IMR-90 (cell line): ENCODE results near the gene TMCO2. TPM values are rescaled to one million over a fixed set of nuclear protein-coding genes. Genes with fewer than 3 reads are reported as not detected.
A peak's percentile ranks its signal among the peaks of the same experiment; 100 is the strongest.

ENCODE experiments used
- ATAC-seq: fragments of 200-7000 bp; cut with Tn5 transposase; 2 replicates; pipeline ENCODE4 v1.9.1; 2020; ENCODE audit warnings: low read depth, mild to moderate bottlenecking, moderate library complexity
- BruUV-seq: library from RNA; stranded (reverse); fragments of 400-500 nt; replicated peaks from 2 replicates; lab custom pipeline; 2021; lab: Mats Ljungman, UMichigan
- CTCF ChIA-PET: fragments of 300-600 bp; formaldehyde crosslinking; extraction: SDS; loops from one replicate; lab custom pipeline; 2021; ENCODE audit warnings: antibody characterized with exemption; lab: Yijun Ruan, JAX
- POLR2A ChIA-PET: fragments of 300-600 bp; sonication (Branson Sonifier 250); formaldehyde crosslinking; loops from one replicate; lab custom pipeline; 2022; ENCODE audit warnings: antibody characterized with exemption; ENCODE audit not compliant: unreplicated experiment; lab: Charles Lee
- DNase-seq: peaks from one replicate; pipeline ENCODE4 v3.0.0; 2013
- H2AFZ ChIP-seq: replicated peaks from 2 replicates; pipeline ENCODE3; 2013; ENCODE audit warnings: low read length, mild to moderate bottlenecking; ENCODE audit not compliant: poor library complexity
- H2AK5ac ChIP-seq: 2 replicates; pipeline ENCODE4 v1.6.1; 2013; ENCODE audit warnings: low read depth, low read length, inconsistent platforms
- H2AK9ac ChIP-seq: replicated peaks from 2 replicates; pipeline ENCODE3; 2013; ENCODE audit warnings: mild to moderate bottlenecking, low read depth, low read length, moderate library complexity; ENCODE audit not compliant: poor library complexity
- H2BK120ac ChIP-seq: 2 replicates; pipeline ENCODE4 v1.6.1; 2013; ENCODE audit warnings: low read depth, low read length, inconsistent platforms
- H2BK15ac ChIP-seq: 3 replicates; pipeline ENCODE4 v1.6.1; 2013; ENCODE audit warnings: low read depth, low read length, inconsistent platforms
- H2BK20ac ChIP-seq: 2 replicates; pipeline ENCODE4 v1.6.1; 2013; ENCODE audit warnings: low read depth, mild to moderate bottlenecking, inconsistent platforms, low read length, moderate library complexity
- H2BK5ac ChIP-seq: 2 replicates; pipeline ENCODE4 v1.6.1; 2013; ENCODE audit warnings: mild to moderate bottlenecking, low read depth, low read length, inconsistent platforms; ENCODE audit not compliant: poor library complexity, severe bottlenecking
- H3K14ac ChIP-seq: replicated peaks from 2 replicates; pipeline ENCODE4 v1.6.1; 2013; ENCODE audit warnings: low read depth, low read length, inconsistent platforms
- H3K18ac ChIP-seq: 2 replicates; pipeline ENCODE4 v1.6.1; 2013; ENCODE audit warnings: low read depth, low read length, control low read depth
- H3K23ac ChIP-seq: 2 replicates; pipeline ENCODE4 v1.6.1; 2013; ENCODE audit warnings: low read depth, low read length, inconsistent platforms
- H3K27ac ChIP-seq: 2 replicates; pipeline ENCODE4 v1.5.1; 2013; ENCODE audit warnings: mild to moderate bottlenecking, control low read depth, low read length; ENCODE audit not compliant: insufficient read depth
- H3K27me3 ChIP-seq: 2 replicates; pipeline ENCODE4 v1.6.1; 2013; ENCODE audit warnings: low read length; ENCODE audit not compliant: control insufficient read depth, insufficient read depth
- H3K36me3 ChIP-seq: 2 replicates; pipeline ENCODE4 v1.6.1; 2013; ENCODE audit warnings: low read length, mixed read lengths; ENCODE audit not compliant: control insufficient read depth, insufficient read depth
- H3K4ac ChIP-seq: 2 replicates; pipeline ENCODE4 v1.6.1; 2013; ENCODE audit warnings: low read depth, low read length, inconsistent platforms
- H3K4me1 ChIP-seq: 2 replicates; pipeline ENCODE4 v1.6.1; 2013; ENCODE audit warnings: low read length, mixed read lengths; ENCODE audit not compliant: control insufficient read depth, insufficient read depth
- H3K4me2 ChIP-seq: 2 replicates; pipeline ENCODE4 v1.6.1; 2013; ENCODE audit warnings: low read depth, mild to moderate bottlenecking, control low read depth, low read length, moderate library complexity
- H3K4me3 ChIP-seq: 2 replicates; pipeline ENCODE4 v1.5.1; 2013; ENCODE audit warnings: low read depth, mild to moderate bottlenecking, control low read depth, low read length, moderate library complexity; ENCODE audit not compliant: insufficient read depth
- H3K56ac ChIP-seq: 2 replicates; pipeline ENCODE4 v1.6.1; 2013; ENCODE audit warnings: low read length, inconsistent platforms; ENCODE audit not compliant: insufficient read depth; ENCODE audit errors: extremely low read depth
- H3K79me1 ChIP-seq, 2 experiments: 2 replicates each; pipeline ENCODE4 v1.6.1; 2013; ENCODE audit warnings: low read length in 2 of 2, inconsistent platforms in 1 of 2, low read depth in 1 of 2
- H3K9ac ChIP-seq: 2 replicates; pipeline ENCODE4 v1.6.1; 2013; ENCODE audit warnings: low read depth, low read length, control low read depth
- H3K9me1 ChIP-seq: 2 replicates; pipeline ENCODE4 v1.6.1; 2013; ENCODE audit warnings: low read length, inconsistent platforms; ENCODE audit not compliant: insufficient read depth
- H3K9me3 ChIP-seq: 2 replicates; pipeline ENCODE4 v1.6.1; 2013; ENCODE audit warnings: low read length; ENCODE audit not compliant: control insufficient read depth, insufficient read depth
- H4K20me1 ChIP-seq: 2 replicates; pipeline ENCODE4 v1.6.1; 2013; ENCODE audit warnings: low read length, inconsistent platforms; ENCODE audit not compliant: insufficient read depth
- H4K5ac ChIP-seq: 2 replicates; pipeline ENCODE4 v1.6.1; 2013; ENCODE audit warnings: mild to moderate bottlenecking, low read depth, low read length, control low read depth
- H4K8ac ChIP-seq, 2 experiments: 2 replicates each; pipeline ENCODE4 v1.6.1; 2013; ENCODE audit warnings: low read depth in 2 of 2, low read length in 2 of 2, control low read depth in 1 of 2, inconsistent platforms in 1 of 2
- H4K91ac ChIP-seq: 2 replicates; pipeline ENCODE4 v1.6.1; 2013; ENCODE audit warnings: low read depth, low read length, inconsistent platforms; ENCODE audit not compliant: insufficient read depth
- BHLHE40 ChIP-seq: fragments of 150-350 bp; IDR thresholded peaks from 2 replicates; pipeline ENCODE4 v1.6.1; 2016; ENCODE audit warnings: mild to moderate bottlenecking, low read depth, low read length
- POLR2A ChIP-seq: IDR thresholded peaks from 2 replicates; pipeline ENCODE4 v1.6.1; 2012; ENCODE audit warnings: mild to moderate bottlenecking, low read depth, low read length
- SMC3 ChIP-seq: fragments of 150-350 bp; IDR thresholded peaks from 2 replicates; pipeline ENCODE4 v1.6.1; 2016; ENCODE audit warnings: low read depth, mild to moderate bottlenecking, antibody characterized with exemption, low read length, moderate library complexity
- WGBS, 2 experiments: methylation state at CpG; one replicate each; pipeline versions ENCODE4 v1.1.5 to v1.1.7; 2013; ENCODE audit warnings: missing lambda C conversion rate in 2 of 2; ENCODE audit not compliant: insufficient read length in 1 of 2; ENCODE audit errors: extremely low coverage in 2 of 2; 5-methylcytosine and 5-hydroxymethylcytosine counted together
- dilution Hi-C: fragments of 300-500 bp; cut with HindIII; formaldehyde crosslinking; loops from one replicate; pipeline ENCODE4 v1.14.3; 2018; ENCODE audit warnings: low sequenced_read_pairs; ENCODE audit not compliant: unreplicated experiment
- in situ Hi-C: fragments of 300-500 bp; cut with MboI; formaldehyde crosslinking; loops from 3 replicates; pipeline ENCODE4 v1.14.3; 2019; ENCODE audit warnings: low sequenced_read_pairs, inconsistent platforms, mixed read lengths
- intact Hi-C: fragments of 100-400 bp; cut with micrococcal nuclease; formaldehyde crosslinking; loops from 2 replicates; pipeline ENCODE4 v1.10.0; 2022
- polyA plus RNA-seq, 3 experiments: library from polyadenylated mRNA; depleted of rRNA; stranded (reverse); fragments of >200 nt; gene quantifications; 2 replicates each; pipeline ENCODE4 v1.2.3, GENCODE V29; 2012; ENCODE audit warnings: low replicate concordance in 1 of 3
- total RNA-seq: library from RNA; depleted of rRNA; stranded (reverse); fragments of >200 nt; gene quantifications from 2 replicates; pipeline ENCODE4 v1.2.3, GENCODE V29; 2012

Gene TMCO2
- total and polyA plus RNA-seq, 2 of the 4 experiments (the other 2 are of a cell fraction), result not detected

GRCh38 chr1:40245686-40246085, 2.1 kb upstream of the TMCO2 start:
- H3K4me1 ChIP-seq, result peaks cover 3% of the 10 kb centered on the region; the same call in 1 of the 2 replicates
- in situ Hi-C loops, result no loop called here
- H2AFZ ChIP-seq, result no peak overlapping the region
- intact Hi-C loops, result no loop called here
- H3K36me3 ChIP-seq, result no peaks in the 10 kb centered on the region
- POLR2A ChIA-PET, result no interaction called here
- no peak overlapping the region for H3K4me3 ChIP-seq
- H2BK120ac ChIP-seq, result 0 out of 2 replicates have a peak overlapping the region, but pooled peaks have one; percentile 0
- dilution Hi-C loops, result no loop called here
- no peaks in the 10 kb centered on the region for H4K20me1 ChIP-seq
- H3K4ac ChIP-seq, result no peak overlapping the region
- no peak for ATAC-seq
- H3K56ac ChIP-seq, result no peak overlapping the region
- no peaks in the 10 kb centered on the region for H3K9me3 ChIP-seq
- no peak overlapping the region for H3K23ac ChIP-seq
- H3K18ac ChIP-seq, result no peak overlapping the region
- no peak overlapping the region for H2BK20ac ChIP-seq
- H4K91ac ChIP-seq, result no peak overlapping the region
- H3K4me2 ChIP-seq, result no peak overlapping the region
- H2AK5ac ChIP-seq, result peak overlapping the region; percentile 59
- H2AK9ac ChIP-seq, result no peak overlapping the region
- no peaks in the 10 kb centered on the region; the same call in 1 of the 2 replicates for H3K9me1 ChIP-seq
- BruUV-seq, result no TSS peak
- no peak overlapping the region for H4K8ac ChIP-seq
- H3K9ac ChIP-seq, result no peak overlapping the region
- TF ChIP-seq BHLHE40, result no peak
- no peak for TF ChIP-seq POLR2A
- TF ChIP-seq SMC3, result no peak
- no peak overlapping the region for H2BK5ac ChIP-seq
- 100% methylated on average over 2 of the region's 3 CpGs; no CpG with 5 or more reads in 1 of the 2 experiments for WGBS, 2 experiments
- H3K79me1 ChIP-seq, result peaks cover 0 to 8% of the 10 kb centered on the region in 2 experiments; a peak in 2 of 4 replicates
- no peaks in the 10 kb centered on the region for H3K27me3 ChIP-seq
- no peak overlapping the region for H3K27ac ChIP-seq
- no peak overlapping the region for H2BK15ac ChIP-seq
- CTCF ChIA-PET, result no interaction called here
- H3K14ac ChIP-seq, result no peak overlapping the region
- H4K5ac ChIP-seq, result no peak overlapping the region
- DNase-seq, result no peak
